Gastrocnemius medialis (tissue), 4 donors: Measurements from ENCODE around the gene TMEM207.

ENCODE experiments used
- CTCF ChIP-seq, 5 experiments: fragments of 450-650 bp in 3 of 5; fragments of 200-600 bp in 2 of 5; sonication (generic) in 2 of 5; IDR thresholded peaks in 4 of 5; conservative IDR thresholded peaks in 1 of 5; 1 replicate in 4 of 5; 2 replicates in 1 of 5; pipeline ENCODE4 v1.5.1; 2016 to 2019; ENCODE audit warnings: antibody characterized with exemption in 5 of 5, mild to moderate bottlenecking in 3 of 5, moderate library complexity in 3 of 5
- POLR2A ChIP-seq, 2 donors: fragments of 450-650 bp; IDR thresholded peaks; one replicate each; pipeline ENCODE4 v1.6.1; 2017; ENCODE audit warnings: antibody characterized with exemption in 2 of 2, mild to moderate bottlenecking in 2 of 2, moderate library complexity in 2 of 2

GRCh38 chr3:190426806-190427507, 22.7 kb downstream of the TMEM207 start:
- TF ChIP-seq POLR2A (IDR thresholded peaks at IDR 0.05) (no peak), CTCF (IDR thresholded peaks at IDR 0.05 in 4 of 5, conservative IDR thresholded peaks at IDR 0.05 in 1 of 5) (no peak)
